GM19467 (cell line): ENCODE measurements around the gene GRK5.

ENCODE experiments used
- ATAC-seq: cut with Tn5 transposase; IDR thresholded peaks from one replicate; pipeline ENCODE4 v1.9.1; 2021; ENCODE audit warnings: mild to moderate bottlenecking, moderate library complexity; ENCODE audit not compliant: unreplicated experiment

GRK5 gene

DNA sequence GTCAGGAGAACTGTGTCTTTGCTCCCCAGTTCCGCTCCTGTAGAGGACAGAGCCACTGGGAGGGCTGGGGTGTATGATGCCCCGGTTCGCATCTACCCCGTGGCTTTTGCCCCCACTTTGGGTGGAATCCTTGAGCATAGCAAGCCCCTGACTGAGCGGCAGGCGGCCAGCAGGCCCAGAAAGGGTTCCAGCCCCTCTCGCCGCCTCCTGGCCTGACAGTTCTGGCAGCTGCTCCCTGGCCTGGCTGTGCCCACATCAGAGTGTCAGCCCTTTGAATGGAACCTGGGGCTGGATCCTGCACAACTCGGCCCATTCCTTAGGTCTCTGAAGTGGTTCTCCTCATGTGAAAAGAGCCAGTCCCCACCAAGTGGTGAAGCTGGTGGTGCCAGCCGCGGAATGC lies 106.7 kb downstream of the GRK5 start:
- no peak for ATAC-seq

DNA sequence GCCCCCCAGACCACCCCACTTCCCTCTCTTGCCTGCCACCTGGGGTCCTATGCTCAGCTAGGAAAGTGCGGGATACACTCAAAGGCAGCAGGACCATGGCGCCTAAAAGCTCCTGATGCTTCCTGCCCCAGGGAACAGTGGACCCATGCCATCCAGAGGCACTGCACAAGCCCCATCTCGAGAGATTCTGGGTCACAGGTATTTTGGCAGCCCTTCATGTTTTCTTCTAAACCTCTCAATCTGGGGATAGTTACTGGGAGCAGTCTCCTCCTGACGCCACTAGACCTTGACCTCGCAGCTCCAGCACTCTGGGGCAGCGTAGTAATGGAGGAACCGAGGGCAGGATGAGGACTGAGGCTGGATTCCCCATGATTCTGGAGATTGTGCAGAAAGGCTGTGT lies 107.1 kb downstream of the GRK5 start:
- no peak for ATAC-seq

DNA sequence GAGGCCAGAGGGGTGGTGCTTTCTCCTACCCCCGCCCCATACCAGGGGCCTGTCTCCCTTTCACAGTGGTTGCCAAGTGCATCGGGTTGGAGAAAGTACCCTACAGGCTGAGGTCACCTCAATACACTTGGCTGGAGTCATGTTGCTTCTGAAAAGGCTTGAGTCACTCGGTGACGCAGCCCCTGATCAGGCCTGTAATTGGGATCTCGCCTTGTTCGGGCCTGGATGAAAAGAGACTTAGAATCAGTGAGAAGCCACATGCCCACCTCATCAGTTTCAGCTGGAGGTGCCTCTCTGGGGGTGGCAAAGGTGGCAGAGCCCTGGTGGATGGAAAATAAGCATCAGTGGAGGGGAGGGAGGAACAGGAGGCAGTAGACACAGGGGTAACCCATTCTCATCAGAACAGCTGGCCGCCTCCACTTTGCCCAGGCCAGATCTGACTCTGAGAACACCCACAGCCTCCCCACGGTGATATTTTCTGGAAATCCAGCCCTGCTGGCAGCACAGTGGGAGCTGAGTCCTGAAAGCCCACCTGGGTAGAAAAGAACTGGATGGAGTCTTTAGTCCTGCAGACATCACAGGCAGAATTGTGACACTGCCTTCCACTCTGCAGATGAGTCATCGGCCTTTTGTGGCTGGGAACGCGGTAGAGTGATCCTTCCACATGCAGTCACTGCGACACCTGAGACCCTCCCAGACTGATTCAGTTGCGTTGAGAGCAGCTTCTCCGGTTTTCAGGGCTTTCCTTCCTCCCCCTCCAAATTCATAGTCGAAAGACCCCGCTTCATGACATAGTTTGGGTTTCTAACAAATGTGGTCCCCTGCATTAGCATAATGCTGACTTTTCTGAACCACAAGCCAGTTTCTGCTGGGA lies 108.0 kb downstream of the GRK5 start:
- peak; percentile 34 for ATAC-seq

DNA sequence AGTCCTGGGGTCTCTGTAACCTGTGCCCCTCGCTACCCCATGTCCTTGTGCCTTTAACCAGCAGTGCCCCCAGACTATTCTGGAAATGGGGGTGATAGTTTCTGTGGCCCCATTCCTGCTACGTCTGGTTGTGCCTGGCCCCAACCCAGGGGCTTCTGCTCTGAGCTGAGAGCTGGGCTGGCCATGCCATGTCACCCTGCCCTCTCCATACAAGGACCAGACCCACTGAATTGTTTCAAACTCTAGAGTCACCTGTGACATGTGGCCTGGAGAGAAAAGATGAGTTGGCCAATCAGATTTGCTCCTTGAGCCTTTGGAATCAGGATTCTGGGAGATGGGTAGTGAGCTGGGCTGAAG lies 108.6 kb downstream of the GRK5 start:
- no peak for ATAC-seq

DNA sequence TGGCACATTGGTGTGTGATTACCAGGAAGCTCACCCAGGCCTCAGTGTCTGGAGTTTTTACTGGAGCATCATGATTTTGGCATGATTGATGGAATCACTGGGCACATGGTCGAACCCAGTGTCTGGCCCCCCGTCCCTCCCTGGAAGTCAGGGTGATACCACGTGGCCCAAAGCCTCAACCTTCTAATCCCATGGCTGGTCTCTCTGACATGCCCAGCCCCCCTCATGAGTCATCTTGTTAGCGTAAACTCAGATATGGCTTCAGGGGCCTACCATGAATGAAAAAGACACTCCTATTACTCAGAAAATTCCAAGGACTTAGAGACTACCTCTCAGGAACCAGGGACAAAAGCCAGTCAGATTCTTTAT lies 109.3 kb downstream of the GRK5 start:
- ATAC-seq: no peak

DNA sequence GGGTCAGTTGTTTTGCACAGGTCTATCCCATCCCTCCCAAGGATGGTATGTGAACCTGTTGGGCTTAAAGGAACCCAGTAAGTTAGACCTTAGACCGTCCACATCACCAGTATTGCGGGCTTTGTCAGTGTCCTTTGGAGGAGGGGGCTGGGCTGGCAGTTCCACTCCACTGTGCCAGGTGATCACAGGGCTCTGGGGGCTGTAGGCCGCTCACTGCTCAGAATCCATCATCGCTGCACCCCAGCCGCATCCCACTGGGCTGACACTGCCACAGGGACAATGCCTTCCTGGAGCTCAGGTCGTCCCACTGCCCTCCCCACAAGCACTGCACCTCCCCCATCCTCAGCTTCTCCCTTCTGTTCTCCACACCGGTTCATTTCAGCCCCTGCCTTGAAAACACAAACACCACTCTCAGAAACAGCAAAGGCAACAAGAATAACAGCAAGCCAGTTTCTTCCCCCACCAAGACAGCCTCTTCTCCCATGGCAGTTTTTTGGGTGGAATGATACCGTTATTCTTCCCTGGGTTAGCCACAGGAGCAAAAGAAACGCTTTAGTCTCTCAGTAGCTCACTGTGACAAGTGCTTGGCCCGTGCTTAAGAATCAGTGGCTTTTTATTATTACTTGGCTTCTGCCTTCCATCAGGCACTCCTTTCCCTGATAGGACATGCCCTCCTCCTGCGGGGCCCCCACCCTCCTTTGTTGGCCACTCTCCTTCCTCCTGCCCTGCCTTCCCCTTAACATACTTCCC lies 111.2 kb downstream of the GRK5 start:
- ATAC-seq: no peak

DNA sequence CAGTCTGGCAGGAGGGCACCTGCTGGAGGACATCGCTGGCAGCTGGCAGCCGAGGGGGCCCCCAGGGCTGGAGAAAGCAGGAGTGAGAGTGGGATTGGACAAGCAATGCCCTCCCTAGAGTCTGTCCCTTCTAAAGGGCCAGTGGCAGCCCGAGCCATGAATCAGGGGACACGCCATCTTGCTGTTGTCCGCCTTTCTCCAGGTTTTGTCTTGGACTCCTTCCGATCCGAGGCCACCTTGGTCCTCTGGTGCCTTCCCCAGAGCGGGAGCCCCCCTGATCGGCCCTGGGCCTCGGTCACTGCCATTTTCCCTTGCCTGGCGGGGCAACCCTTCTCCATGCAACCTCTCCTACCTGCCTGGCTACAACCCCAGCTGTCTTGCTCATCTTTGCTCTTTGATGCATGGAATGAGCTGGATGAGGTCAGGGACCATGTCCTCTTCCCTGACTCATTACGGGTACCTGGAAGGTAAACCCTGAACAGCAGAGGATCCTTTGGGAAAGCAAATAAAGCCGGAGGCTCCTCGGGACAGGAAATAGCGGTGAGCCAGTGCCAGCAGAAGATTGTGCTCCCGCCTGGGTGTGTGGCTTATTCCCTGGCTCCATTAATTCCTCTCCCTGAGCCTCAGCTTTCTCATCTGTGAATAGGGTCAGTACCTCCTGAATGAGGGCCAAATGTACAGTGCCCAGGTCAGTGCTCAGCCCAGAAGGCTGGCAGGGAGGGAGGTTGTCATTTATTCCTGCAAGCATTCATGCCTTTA lies 112.0 kb downstream of the GRK5 start:
- no peak for ATAC-seq

DNA sequence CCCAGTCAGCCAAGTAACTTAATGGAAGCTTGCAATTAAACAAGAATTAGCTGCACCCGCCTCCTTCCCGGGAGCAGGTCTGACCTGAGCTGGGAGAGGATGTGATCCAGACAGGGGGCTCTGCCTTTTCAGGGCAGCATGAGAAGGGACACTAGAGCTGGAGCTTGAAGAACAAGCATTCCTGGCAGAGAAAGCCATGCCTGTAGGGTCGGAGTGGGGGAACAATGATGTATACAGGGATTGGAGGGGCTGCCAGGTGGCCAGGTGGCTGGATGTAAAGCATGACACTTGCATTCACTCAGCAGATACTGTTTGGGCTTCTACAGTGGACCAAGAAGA lies 112.5 kb downstream of the GRK5 start:
- no peak for ATAC-seq

DNA sequence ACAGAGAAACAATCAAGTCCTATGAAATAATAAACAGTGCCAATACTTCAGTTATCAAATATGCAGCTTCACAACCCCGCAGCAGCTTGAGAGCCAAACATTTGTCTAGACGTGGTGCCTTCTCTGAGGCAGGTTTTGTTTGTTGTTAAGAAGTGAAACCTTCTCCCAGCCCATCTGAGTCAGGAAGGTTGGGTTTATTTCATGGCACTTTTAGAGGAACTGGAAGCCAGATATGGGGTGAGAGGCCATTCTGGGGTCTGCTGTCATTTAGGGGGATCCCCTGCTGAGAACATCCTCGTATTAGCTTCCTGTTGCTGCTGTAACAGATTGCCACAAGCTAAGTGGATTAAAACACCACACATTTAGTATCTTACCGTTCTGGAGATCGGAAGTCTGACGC lies 113.6 kb downstream of the GRK5 start:
- no peak for ATAC-seq

DNA sequence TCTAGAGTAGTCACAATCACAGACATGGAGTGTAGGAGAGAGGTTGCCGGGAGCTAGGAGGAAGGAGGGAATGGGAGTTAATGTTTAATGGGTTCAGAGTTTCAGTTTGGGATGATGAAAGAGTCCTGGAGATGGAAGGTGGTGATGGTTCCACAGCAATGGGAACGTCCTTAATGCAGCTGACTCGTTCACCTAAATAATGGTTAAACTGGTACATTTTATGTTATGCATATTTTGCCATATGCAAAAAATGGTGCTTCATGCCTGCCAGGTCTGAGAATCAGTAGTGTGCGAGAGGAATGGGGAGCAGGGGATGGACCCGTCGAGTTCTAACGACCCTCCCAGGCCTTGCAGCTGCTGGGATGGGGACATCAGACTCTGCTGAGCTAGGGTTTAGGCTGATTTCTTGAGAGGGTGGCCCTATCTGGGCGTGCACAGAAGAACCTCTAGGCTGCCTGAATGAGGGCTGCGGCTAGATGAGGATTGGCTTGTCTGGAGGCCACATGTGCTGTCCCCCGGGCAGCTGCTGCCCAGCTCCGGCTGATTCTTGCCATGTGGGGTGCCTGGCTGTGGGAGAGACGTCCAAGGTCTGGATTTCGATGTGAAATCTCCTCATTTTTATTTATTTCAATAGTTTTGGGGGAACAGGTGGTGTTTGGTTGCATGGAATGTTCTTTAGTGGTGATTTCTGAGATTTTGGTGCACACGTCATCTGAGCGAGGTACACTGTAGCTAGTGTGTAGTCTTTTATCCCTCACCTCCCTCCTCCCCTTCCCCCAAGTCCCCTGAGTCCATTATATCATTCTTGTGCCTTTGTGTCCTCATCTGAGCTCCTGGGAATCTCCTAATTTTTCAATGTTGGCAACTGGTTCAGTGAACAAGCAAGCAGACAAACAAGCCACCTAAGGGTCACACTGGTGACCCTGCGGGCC lies 116.0 kb downstream of the GRK5 start:
- ATAC-seq: no peak

DNA sequence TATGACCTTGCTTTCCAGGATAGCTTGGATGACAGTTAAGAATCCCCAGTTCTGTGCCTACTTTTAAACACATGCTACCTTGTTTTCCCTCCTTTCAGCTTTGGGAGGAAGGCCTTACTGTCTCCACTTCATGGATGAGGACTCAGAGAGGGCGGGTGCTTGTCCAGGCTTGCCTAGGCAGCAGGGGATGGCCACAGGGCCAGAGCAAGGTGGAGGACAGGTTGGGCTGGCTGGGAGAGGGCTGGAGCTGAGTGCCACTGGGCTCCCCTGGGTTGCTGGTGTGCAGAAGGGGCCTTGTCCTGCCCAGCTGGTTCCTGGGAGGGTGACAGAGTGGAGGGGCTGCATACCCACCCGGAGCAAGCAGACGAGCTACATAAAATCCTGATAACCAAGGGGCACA lies 117.8 kb downstream of the GRK5 start:
- ATAC-seq: no peak

DNA sequence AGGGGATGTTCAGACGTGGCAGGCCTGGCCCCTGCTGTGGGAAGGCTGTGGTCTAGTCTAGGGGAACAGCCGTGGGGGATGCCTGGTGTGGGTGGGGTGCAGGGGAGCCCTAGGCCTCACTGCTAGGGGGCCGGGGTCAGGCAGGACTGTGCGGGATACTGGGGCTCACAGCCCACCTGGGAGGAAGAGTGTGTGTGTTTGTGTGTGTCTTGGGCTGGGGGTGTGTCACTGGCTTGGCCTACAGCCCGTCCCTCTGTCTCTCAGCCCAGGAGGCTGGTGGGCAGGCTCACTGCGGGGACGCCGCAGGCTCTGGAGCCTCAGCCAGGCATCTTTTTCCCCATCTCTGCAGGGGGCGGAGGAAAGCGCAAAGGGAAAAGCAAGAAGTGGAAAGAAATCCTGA lies 118.8 kb downstream of the GRK5 start:
- ATAC-seq: no peak

DNA sequence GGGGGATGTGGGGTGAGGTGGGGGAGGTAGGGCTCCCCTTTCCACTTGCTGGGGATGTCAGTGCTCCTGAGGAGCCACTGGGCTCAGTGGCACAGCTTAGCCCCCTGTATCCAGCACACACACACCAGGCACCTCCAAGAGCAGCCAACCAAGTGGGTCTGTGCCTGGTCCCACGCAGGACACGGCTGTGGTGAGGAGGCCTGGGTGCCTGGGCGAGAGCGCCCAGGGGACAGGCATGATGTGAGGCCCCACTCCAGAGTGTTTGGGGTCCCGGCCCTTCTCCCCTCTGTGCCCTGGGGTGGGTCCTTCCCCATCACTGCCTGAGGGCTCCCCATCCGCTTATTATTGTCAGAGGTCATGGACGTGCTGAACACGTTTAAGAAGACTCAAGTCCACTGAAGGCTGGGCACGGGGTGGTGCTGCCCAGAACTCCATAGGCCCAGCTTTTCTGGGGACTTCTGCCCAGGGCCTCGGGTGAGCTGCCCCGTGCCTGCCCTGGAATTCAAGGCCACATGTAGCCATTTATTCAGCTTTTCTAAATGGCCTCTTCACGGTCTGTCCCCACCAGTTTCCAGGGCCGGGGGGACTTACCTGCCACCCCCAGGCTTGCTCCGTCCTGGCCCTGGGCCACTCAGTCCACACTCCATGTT lies 119.8 kb downstream of the GRK5 start:
- no peak for ATAC-seq

DNA sequence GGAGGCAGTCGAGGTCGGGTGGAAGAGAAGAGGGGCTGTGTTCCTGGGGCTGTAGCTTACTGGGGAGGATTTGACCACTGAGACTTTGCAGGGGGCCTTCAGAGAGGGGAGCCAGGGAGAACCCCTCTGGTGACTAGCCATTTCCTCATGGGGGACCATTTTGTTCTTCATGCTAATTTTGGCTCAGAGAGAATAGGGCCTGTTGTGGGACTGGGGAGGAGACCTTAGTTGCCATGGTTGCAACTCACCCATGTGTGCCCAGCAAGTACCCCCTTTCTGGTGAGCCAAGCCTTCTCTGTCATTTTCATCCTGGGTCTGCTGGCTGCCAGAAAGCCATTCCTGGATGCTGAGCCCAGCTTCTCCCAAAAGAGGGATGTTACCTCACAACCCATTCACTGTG lies 120.9 kb downstream of the GRK5 start:
- no peak for ATAC-seq

DNA sequence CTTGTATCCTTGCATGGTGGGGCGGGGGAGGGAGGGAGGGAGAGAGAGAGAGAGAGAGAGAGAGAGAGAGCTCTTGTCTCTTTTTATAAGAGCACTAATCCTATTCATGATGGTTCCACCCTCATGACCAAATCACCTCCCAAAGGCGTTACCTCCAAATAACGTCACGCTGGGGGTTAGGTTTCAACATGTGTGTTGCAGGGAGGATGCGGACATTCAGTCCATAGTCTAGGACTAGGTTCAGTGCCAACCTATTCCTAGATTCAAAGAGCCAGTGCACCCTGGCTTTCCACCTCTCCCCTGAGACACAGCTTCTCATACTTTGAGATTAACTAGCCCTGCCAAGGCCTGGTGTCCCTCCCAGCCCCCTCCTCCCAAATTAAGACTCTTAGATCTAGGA lies 123.0 kb downstream of the GRK5 start:
- ATAC-seq: no peak

DNA sequence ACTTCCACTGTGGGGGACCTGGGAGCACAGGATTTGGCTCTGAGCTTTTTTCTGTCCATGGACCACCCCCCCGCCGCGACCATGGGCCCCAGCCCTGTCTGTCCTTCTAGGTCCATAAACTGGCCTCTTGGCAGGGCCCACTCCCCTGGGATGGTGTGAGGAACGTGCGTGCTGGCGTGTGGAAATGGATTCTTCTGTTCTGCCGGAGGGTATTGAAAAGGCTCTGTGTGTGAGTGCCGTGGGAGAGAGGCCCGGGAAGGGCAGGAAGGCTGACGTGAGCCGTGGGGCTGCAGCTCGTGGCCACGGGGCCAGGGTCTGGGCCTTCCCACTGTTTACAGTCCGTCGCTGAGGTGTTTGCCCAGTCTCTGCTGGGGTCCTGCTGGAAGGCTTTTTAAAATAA lies 123.7 kb downstream of the GRK5 start:
- ATAC-seq: no peak

DNA sequence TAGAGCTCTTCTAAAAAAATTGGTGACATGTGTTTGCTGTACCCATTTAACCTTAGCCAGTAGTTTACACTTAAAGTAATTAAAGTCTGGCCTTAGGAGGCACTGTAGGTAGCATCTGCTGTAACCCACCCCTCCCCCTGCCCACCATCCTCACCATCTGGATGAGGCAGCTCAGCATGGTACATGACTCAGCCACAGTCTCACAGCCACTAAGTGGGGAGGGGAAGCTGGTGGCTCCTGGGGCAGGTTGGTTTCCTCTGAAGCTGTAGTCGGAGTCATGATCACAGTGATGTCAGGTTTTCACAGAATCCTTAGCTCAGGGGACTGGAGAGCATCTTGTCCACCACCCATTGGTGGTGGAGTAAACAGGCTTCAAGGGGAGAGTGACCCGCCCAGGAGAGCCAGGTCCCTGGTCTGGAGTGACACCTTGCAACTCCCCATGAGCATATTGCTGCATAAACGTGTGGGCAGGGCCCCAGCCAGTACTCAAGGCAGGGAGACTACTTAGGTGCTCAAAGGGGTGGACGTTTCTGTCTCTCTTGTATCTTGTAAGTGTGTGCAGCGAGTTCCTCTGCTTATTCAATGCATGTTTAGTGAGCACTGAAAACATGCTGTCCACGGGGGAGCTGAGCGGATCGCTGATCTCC lies 125.9 kb downstream of the GRK5 start:
- ATAC-seq: no peak

DNA sequence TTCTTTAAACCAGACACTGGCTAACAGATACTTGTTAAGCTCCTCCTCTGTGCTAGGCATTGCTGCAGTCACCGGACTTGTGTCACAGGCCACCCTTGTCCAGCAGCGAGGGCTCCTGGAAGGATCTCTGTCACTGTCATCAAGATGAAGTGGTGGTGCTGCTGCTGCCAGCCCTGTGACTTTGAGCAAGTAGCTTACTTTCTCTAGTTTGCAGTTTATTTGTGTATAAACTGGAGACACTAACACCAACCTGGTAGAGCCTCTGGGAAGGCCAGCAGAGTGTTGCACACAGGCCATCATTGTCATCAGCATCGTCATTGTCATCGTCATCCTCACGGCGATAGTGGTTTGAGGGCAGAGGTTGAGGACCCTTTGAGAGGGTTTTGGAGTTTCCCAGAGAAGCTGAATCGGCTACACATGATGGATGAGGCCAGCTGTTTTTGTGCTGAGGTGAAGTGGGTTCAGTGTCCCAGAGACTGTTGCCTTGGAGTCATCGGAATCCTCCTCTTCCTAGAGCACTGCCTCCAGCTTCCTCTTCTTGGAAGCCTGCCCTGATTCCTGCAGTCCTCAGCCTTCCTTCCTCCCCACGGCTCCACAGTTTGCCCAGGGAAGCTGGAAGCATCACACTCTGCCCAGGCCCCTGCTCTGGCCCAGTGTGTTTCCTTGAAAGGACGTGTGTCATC lies 128.4 kb downstream of the GRK5 start:
- ATAC-seq: no peak

DNA sequence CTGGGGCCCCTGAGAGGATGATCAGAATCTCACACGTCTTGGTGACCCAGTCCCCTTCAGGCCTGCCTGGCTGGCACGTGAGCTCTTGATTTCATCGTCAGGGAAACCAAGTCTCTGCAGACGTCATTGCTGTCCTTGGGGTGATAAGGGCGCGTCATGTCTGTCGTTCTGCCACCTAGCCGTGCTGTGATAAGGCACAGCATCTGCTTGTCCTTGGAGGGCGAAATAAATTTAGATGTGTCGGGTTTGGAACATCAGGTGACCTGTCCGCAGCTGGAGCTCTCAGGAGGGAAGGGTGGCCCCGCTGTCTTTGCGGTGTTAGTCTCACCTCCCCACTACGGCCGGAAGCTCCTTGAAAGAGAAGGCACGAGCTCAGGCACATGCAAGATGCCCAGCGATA lies 129.2 kb downstream of the GRK5 start:
- no peak for ATAC-seq
